GM12873 (cell line): ENCODE data around the gene USP4.

Source experiments
- TF ChIP-seq, protein P1 (sequence below): IDR thresholded peaks from 2 replicates; pipeline ENCODE4 v1.5.1; 2012; ENCODE audit warnings: low read depth, mild to moderate bottlenecking, moderate library complexity, low read length, control low read depth; ENCODE audit not compliant: insufficient read depth; ENCODE audit errors: missing control alignments

Gene USP4

DNA sequence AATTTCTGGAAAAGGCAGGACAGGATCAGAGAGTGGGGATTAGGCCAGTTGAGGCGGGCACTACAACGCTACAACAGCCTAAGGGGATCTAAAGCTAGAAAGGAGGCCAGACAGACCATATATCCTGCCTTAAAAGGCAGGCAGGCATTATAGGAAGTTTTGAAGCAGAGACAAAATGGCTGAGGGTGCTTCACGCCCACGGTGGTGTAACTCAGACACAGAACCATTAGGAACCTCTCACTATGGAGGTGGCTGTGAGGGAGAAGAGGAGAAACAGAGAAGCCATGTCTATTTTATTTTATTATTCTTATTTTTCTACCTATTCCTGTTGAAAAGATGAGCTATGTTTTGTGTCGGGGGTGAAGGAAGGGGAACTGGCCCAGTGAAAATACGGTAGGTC, 2.1 kb upstream of the USP4 start:
- TF ChIP-seq, protein P1, sequence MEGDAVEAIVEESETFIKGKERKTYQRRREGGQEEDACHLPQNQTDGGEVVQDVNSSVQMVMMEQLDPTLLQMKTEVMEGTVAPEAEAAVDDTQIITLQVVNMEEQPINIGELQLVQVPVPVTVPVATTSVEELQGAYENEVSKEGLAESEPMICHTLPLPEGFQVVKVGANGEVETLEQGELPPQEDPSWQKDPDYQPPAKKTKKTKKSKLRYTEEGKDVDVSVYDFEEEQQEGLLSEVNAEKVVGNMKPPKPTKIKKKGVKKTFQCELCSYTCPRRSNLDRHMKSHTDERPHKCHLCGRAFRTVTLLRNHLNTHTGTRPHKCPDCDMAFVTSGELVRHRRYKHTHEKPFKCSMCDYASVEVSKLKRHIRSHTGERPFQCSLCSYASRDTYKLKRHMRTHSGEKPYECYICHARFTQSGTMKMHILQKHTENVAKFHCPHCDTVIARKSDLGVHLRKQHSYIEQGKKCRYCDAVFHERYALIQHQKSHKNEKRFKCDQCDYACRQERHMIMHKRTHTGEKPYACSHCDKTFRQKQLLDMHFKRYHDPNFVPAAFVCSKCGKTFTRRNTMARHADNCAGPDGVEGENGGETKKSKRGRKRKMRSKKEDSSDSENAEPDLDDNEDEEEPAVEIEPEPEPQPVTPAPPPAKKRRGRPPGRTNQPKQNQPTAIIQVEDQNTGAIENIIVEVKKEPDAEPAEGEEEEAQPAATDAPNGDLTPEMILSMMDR, result no peak

GRCh38 chr3:49339581-49339940, 292 bp downstream of the USP4 start:
- TF ChIP-seq, protein P1, result no peak

DNA sequence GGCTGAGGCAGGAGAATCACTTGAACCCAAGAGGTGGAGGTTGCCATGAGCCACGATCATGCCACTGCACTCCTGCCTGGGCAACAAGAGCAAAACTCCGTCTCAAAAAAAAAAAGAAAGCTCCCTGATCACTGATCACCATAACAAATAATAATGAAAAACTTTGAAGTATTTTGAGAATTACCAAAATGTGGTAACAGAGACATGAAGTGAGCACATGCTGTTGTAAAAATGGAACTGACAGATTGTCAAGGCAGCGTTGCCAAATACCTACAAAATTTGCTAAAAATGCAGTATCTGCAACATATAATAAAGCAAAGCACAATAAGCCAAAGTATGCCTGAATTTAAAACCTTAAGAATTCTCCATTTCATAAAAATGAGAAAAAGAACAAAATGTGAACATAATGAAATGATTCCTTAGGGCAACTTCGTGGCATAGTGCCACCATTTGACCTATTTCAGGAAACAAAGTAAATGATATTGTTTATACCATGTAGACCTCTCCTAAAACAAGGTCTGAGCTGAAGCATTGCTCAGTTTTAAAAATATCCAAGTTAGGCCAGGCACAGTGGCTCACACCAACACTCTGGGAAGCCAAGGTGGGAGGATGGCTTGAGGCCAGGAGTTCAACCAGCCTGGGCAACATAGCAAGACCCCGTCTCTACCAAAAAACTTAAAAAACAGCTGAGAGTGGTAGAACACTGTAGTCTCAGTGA, 5.8 kb downstream of the USP4 start:
- TF ChIP-seq, protein P1, result no peak

DNA sequence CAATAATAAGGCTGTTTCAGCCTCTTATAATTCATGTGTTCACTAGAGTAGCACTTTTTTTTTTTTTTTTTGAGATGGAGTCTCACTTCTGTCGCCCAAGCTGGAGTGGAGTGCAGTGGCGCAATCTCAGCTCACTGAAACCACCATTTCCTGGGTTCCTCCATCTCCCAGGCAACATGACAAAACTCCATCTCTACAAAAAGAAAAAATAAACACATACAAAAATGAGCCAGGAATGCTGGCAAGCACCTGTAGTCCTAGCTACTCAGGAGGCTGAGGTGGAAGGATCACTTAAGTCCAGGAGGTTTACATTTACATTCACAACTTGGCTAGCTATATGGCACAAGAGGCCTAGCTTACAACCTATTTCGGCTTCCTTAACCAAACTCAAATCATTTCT, 6.8 kb downstream of the USP4 start:
- TF ChIP-seq, protein P1, result no peak

GRCh38 chr3:49329186-49329585, 10.7 kb downstream of the USP4 start:
- TF ChIP-seq, protein P1, result no peak

DNA sequence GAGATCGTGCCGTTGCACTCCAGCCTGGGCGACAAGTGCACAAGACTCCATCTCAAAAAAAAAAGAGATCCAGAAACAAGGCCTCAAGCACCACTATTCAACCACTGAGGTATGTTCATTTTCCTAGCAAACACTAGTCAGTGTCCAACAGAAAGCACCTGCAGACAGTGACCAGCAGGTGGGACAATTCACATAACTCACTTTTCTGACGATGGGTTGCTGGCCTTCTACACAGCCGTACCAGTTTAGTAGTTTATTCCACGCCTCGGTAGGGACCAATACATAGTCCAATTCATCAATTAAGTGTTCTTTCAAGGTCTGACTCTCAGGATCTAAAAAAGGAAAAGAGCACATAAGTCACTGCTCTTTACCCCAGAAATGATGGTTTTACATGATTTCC, 12.4 kb downstream of the USP4 start:
- TF ChIP-seq, protein P1, result peak; percentile 45

- TF ChIP-seq, protein P1, result no peak
Observed at GRCh38 chr3:49324768-49325167, 15.1 kb downstream of the USP4 start.
